PC-9 (cell line): Measurements from ENCODE around the gene TSPAN11. TPM values are rescaled to one million over a fixed set of nuclear protein-coding genes. Genes with fewer than 3 reads are reported as not detected.

Experiments
- BruUV-seq: library from RNA; stranded (reverse); fragments of 400-500 nt; replicated peaks from 2 replicates; lab custom pipeline; 2021; lab: Mats Ljungman, UMichigan
- CTCF ChIA-PET: fragments of 300-600 bp; sonication (Branson Sonifier 250); formaldehyde crosslinking; loops from one replicate; lab custom pipeline; 2022; ENCODE audit warnings: antibody characterized with exemption; lab: Charles Lee
- POLR2A ChIA-PET: fragments of 300-600 bp; sonication (Branson Sonifier 250); formaldehyde crosslinking; loops from one replicate; lab custom pipeline; 2022; ENCODE audit warnings: antibody characterized with exemption; ENCODE audit not compliant: unreplicated experiment; lab: Charles Lee
- DNase-seq, 2 experiments: peaks; one replicate each; pipeline versions ENCODE4 v3.0.0 to v3.0.0-alpha.2; 2015 to 2022; ENCODE audit warnings: mixed read lengths in 1 of 2
- H2AFZ ChIP-seq: fragments of 200-600 bp; sonication (generic); 2 replicates; pipeline ENCODE4 v1.8.1; 2017; ENCODE audit warnings: antibody characterized with exemption
- H3F3A ChIP-seq: fragments of 200-600 bp; sonication (generic); 2 replicates; pipeline ENCODE4 v1.8.1; 2017; ENCODE audit warnings: antibody characterized with exemption, mild to moderate bottlenecking, low read depth; ENCODE audit not compliant: insufficient read depth
- H3K27ac ChIP-seq: fragments of 200-600 bp; sonication (generic); 2 replicates; pipeline ENCODE4 v1.6.1; 2016; ENCODE audit warnings: mixed run types
- H3K27me3 ChIP-seq: fragments of 200-600 bp; sonication (generic); 2 replicates; pipeline ENCODE4 v1.6.1; 2016; ENCODE audit warnings: low read depth, mixed run types; ENCODE audit not compliant: insufficient read depth
- H3K36me3 ChIP-seq: fragments of 200-600 bp; sonication (generic); 2 replicates; pipeline ENCODE4 v1.6.1; 2016; ENCODE audit warnings: low read depth, mixed run types
- H3K4me1 ChIP-seq: fragments of 200-600 bp; sonication (generic); replicated peaks from 2 replicates; pipeline ENCODE4 v1.6.1; 2016; ENCODE audit warnings: mixed run types; ENCODE audit not compliant: insufficient read depth
- H3K4me2 ChIP-seq: fragments of 200-600 bp; sonication (generic); 2 replicates; pipeline ENCODE4 v1.6.1; 2017; ENCODE audit warnings: mixed run types
- H3K4me3 ChIP-seq: fragments of 200-600 bp; sonication (generic); 2 replicates; pipeline ENCODE4 v1.6.1; 2016; ENCODE audit warnings: mixed run types
- H3K79me2 ChIP-seq: fragments of 200-600 bp; sonication (generic); 2 replicates; pipeline ENCODE4 v1.6.1; 2017; ENCODE audit warnings: low read depth, mixed run types
- H3K9me2 ChIP-seq: fragments of 200-600 bp; sonication (generic); 2 replicates; pipeline ENCODE4 v1.8.1; 2017; ENCODE audit warnings: mild to moderate bottlenecking; ENCODE audit not compliant: insufficient read depth
- H3K9me3 ChIP-seq: fragments of 200-600 bp; sonication (generic); 2 replicates; pipeline ENCODE4 v1.8.1; 2016; ENCODE audit warnings: low read depth; ENCODE audit not compliant: insufficient read depth
- H4K20me1 ChIP-seq: fragments of 200-600 bp; sonication (generic); 2 replicates; pipeline ENCODE4 v1.8.1; 2017; ENCODE audit not compliant: insufficient read depth
- CTCF ChIP-seq: fragments of 200-600 bp; sonication (generic); conservative IDR thresholded peaks from 2 replicates; pipeline ENCODE4 v1.6.1; 2017; ENCODE audit warnings: mixed run types, antibody characterized with exemption, mild to moderate bottlenecking, moderate library complexity
- EZH2 ChIP-seq: fragments of 200-600 bp; sonication (generic); IDR thresholded peaks from 2 replicates; pipeline ENCODE4 v1.8.0; 2017; ENCODE audit warnings: antibody characterized with exemption, low read depth
- intact Hi-C: fragments of 100-400 bp; cut with micrococcal nuclease; formaldehyde crosslinking; loops from one replicate; pipeline ENCODE4 v1.10.0; 2022; ENCODE audit not compliant: unreplicated experiment
- total RNA-seq: library from RNA; stranded (reverse); gene quantifications from 2 replicates; pipeline ENCODE4 v1.2.3, GENCODE V29; 2021

TSPAN11 gene
- total RNA-seq, 1 experiment from 2014 or later: not detected

GRCh38 chr12:31037931-31038330, 111.4 kb downstream of the TSPAN11 start:
- no TSS peak for BruUV-seq
- no peaks in the 10 kb centered on the region for H4K20me1 ChIP-seq

GRCh38 chr12:31041033-31041564, 114.6 kb downstream of the TSPAN11 start:
- Histone ChIP-seq H4K20me1 (no peaks in the 10 kb centered on the region), H3F3A (no peaks in the 10 kb centered on the region), H3K4me2 (no peak overlapping the region), H3K79me2 (no peaks in the 10 kb centered on the region), H3K27me3 (no peaks in the 10 kb centered on the region), H3K9me2 (no peaks in the 10 kb centered on the region), H3K36me3 (no peaks in the 10 kb centered on the region), H3K4me3 (no peak overlapping the region), H3K4me1 (peaks cover 21% of the 10 kb centered on the region), H3K27ac (no peak overlapping the region), H3K9me3 (no peaks in the 10 kb centered on the region), H2AFZ (no peak overlapping the region)
- intact Hi-C loops: no loop called here
- ChIA-PET POLR2A (no interaction called here), CTCF (no interaction called here)
- DNase-seq: no peak
- no TSS peak for BruUV-seq
- no peak for TF ChIP-seq CTCF
- TF ChIP-seq EZH2: no peak

More at GRCh38 chr12:31037931-31038330, 111.4 kb downstream of the TSPAN11 start:
- DNase-seq: no peak
- H3K27me3 ChIP-seq: no peaks in the 10 kb centered on the region
- H3K27ac ChIP-seq: no peak overlapping the region
- H3K36me3 ChIP-seq: no peaks in the 10 kb centered on the region
- H3K9me2 ChIP-seq: no peaks in the 10 kb centered on the region
- intact Hi-C loops: no loop called here
- TF ChIP-seq EZH2: no peak
- no peak for TF ChIP-seq CTCF
- no peak overlapping the region for H3K4me2 ChIP-seq
- no peaks in the 10 kb centered on the region for H3K79me2 ChIP-seq
- no peaks in the 10 kb centered on the region for H3K9me3 ChIP-seq
- H2AFZ ChIP-seq: no peak overlapping the region
- H3K4me3 ChIP-seq: no peak overlapping the region
- H3F3A ChIP-seq: peaks cover 8% of the 10 kb centered on the region; the same call in 1 of the 2 replicates
- peaks cover 45% of the 10 kb centered on the region for H3K4me1 ChIP-seq
- POLR2A ChIA-PET: no interaction called here
- CTCF ChIA-PET: interaction anchor here (1.1 kb wide), 1 partner anchor 13 kb away, joined by 7 read pairs; no protein-coding TSS in a partner anchor

Other genes with a start within 250 kb of the TSPAN11 start
- gene IPO8, start 230.9 kb upstream of the TSPAN11 start, total RNA-seq: 64.5 and 75.0 TPM in 2 replicates
- 27.4 and 29.5 TPM in 2 replicates for gene CAPRIN2, start 171.8 kb upstream of the TSPAN11 start, total RNA-seq
- gene DDX11, start 147.1 kb downstream of the TSPAN11 start, total RNA-seq: 191 and 196 TPM in 2 replicates